ENCODE data around the gene LRPPRC.

LRPPRC gene

DNA sequence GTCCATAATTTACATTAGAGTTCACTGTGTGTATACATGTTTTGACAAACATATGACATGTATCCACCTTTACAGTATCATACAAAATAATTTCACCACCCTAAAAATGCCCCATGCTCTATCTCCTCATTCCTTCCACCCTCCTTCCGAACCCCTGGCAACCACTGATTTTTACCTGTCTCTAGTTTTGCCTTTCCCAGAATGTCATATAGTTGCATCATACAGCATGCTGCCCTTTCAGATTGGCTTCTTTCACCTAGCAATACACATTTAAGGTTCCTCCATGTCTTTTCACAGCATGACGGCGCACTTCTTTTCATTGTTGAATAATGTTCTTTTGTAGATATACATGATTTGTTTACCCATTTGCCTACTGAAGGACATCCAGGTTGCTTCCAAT, 10.4 kb downstream of the LRPPRC start:
- Histone ChIP-seq H3F3A (ENCODE audit: insufficient read depth) (peaks cover 5% of the 10 kb centered on the region; the same call in 1 of the 2 replicates), H3K36me3 (ENCODE audit: low read length) (peaks cover 23% of the 10 kb centered on the region; the same call in 1 of the 2 replicates), H2AFZ (ENCODE audit: low read depth, low read length, severe bottlenecking) (no peak overlapping the region), H4K20me1 (ENCODE audit: low read depth, low read length) (peaks cover 37% of the 10 kb centered on the region), H3K9ac (ENCODE audit: low read length) (no peak overlapping the region), H3K27ac (ENCODE audit: low read depth, low read length) (no peak overlapping the region), H3K9me2 (replicated peaks; ENCODE audit: insufficient read depth, low read length) (no peaks in the 10 kb centered on the region), H3K4me2 (ENCODE audit: low read depth, low read length, poor library complexity, severe bottlenecking) (no peak overlapping the region), H3K9me3 (ENCODE audit: insufficient read depth, low read length) (no peaks in the 10 kb centered on the region), H3K79me2 (ENCODE audit: insufficient read depth, low read length) (peaks cover 82% of the 10 kb centered on the region), H3K4me3 (ENCODE audit: insufficient read depth, low read length, poor library complexity, severe bottlenecking) (no peak overlapping the region), H3K27me3 (ENCODE audit: low read length) (no peaks in the 10 kb centered on the region)
- TF ChIP-seq, protein P1, sequence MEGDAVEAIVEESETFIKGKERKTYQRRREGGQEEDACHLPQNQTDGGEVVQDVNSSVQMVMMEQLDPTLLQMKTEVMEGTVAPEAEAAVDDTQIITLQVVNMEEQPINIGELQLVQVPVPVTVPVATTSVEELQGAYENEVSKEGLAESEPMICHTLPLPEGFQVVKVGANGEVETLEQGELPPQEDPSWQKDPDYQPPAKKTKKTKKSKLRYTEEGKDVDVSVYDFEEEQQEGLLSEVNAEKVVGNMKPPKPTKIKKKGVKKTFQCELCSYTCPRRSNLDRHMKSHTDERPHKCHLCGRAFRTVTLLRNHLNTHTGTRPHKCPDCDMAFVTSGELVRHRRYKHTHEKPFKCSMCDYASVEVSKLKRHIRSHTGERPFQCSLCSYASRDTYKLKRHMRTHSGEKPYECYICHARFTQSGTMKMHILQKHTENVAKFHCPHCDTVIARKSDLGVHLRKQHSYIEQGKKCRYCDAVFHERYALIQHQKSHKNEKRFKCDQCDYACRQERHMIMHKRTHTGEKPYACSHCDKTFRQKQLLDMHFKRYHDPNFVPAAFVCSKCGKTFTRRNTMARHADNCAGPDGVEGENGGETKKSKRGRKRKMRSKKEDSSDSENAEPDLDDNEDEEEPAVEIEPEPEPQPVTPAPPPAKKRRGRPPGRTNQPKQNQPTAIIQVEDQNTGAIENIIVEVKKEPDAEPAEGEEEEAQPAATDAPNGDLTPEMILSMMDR (IDR thresholded peaks at IDR 0.05; ENCODE audit: insufficient read depth, low read length, poor library complexity, severe bottlenecking) = no peak
- no peak for TF ChIP-seq EZH2phosphoT487 (conservative IDR thresholded peaks at IDR 0.05; ENCODE audit: low read length)

DNA sequence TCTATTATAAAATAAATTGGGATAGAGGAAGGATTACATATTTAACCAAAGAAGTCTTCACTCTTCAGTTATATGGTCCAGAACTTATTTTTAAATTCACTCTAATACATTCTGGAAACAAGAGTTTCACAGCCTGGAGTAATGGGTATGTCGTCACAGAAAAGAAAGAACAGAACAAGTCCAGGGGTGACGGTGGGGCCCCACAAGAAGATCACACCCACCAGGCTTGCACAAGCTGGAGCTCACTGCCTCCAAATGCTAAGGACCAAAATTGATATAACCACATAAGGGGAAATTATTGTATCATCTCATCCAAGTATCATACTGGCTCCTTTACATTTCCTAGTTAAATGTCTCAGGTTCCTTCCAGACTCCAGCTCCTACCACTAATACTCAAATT, 11.3 kb downstream of the LRPPRC start:
- peaks cover 26% of the 10 kb centered on the region; the same call in 1 of the 2 replicates for H3K36me3 ChIP-seq (ENCODE audit: low read length)
- H3K27ac ChIP-seq (ENCODE audit: low read depth, low read length) = no peak overlapping the region
- H4K20me1 ChIP-seq (ENCODE audit: low read depth, low read length) = peaks cover 36% of the 10 kb centered on the region

DNA sequence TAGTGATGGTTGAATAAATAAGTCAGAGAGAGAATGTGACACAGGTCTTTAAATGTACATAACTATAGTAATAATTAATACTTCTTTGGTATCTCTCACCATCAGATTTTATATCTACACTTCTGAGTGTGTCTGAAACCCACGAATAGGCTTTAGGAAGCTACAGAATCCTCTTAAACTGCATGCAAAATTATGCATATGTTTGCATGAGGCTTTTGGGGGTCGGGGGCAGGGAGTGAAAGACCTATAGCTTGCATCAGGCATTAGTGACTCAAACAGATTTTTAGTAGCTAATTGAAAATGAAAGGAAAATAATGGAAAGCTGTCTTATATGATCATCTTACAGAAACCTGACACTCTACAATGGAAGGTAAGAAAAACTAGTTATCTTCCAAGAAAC, 14.9 kb downstream of the LRPPRC start:
- Histone ChIP-seq H3K79me2 (ENCODE audit: insufficient read depth, low read length) (peaks cover 38% of the 10 kb centered on the region), H2AFZ (ENCODE audit: low read depth, low read length, severe bottlenecking) (no peak overlapping the region), H3K4me3 (ENCODE audit: insufficient read depth, low read length, poor library complexity, severe bottlenecking) (no peak overlapping the region), H3K27me3 (ENCODE audit: low read length) (no peaks in the 10 kb centered on the region), H3K27ac (ENCODE audit: low read depth, low read length) (no peak overlapping the region), H3K36me3 (ENCODE audit: low read length) (peaks cover 52% of the 10 kb centered on the region), H3K9ac (ENCODE audit: low read length) (no peak overlapping the region), H3F3A (ENCODE audit: insufficient read depth) (peaks cover 5% of the 10 kb centered on the region; the same call in 1 of the 2 replicates), H3K9me2 (replicated peaks; ENCODE audit: insufficient read depth, low read length) (no peaks in the 10 kb centered on the region), H4K20me1 (ENCODE audit: low read depth, low read length) (peaks cover 32% of the 10 kb centered on the region), H3K4me2 (ENCODE audit: low read depth, low read length, poor library complexity, severe bottlenecking) (no peak overlapping the region), H3K9me3 (ENCODE audit: insufficient read depth, low read length) (no peaks in the 10 kb centered on the region)
- no peak for TF ChIP-seq EZH2phosphoT487 (conservative IDR thresholded peaks at IDR 0.05; ENCODE audit: low read length)
- TF ChIP-seq, protein P1 (IDR thresholded peaks at IDR 0.05; ENCODE audit: insufficient read depth, low read length, poor library complexity, severe bottlenecking) = no peak

More for the DNA sequence above, 11.3 kb downstream of the LRPPRC start:
- peaks cover 74% of the 10 kb centered on the region for H3K79me2 ChIP-seq (ENCODE audit: insufficient read depth, low read length)
- H2AFZ ChIP-seq (ENCODE audit: low read depth, low read length, severe bottlenecking) = no peak overlapping the region
- peaks cover 5% of the 10 kb centered on the region; the same call in 1 of the 2 replicates for H3F3A ChIP-seq (ENCODE audit: insufficient read depth)
- H3K4me3 ChIP-seq (ENCODE audit: insufficient read depth, low read length, poor library complexity, severe bottlenecking) = no peak overlapping the region
- H3K9ac ChIP-seq (ENCODE audit: low read length) = no peak overlapping the region
- H3K27me3 ChIP-seq (ENCODE audit: low read length) = no peaks in the 10 kb centered on the region
- no peak for TF ChIP-seq EZH2phosphoT487 (conservative IDR thresholded peaks at IDR 0.05; ENCODE audit: low read length)
- TF ChIP-seq, protein P1 (IDR thresholded peaks at IDR 0.05; ENCODE audit: insufficient read depth, low read length, poor library complexity, severe bottlenecking) = no peak
- H3K4me2 ChIP-seq (ENCODE audit: low read depth, low read length, poor library complexity, severe bottlenecking) = no peak overlapping the region
- no peaks in the 10 kb centered on the region for H3K9me2 ChIP-seq (replicated peaks; ENCODE audit: insufficient read depth, low read length)
- H3K9me3 ChIP-seq (ENCODE audit: insufficient read depth, low read length) = no peaks in the 10 kb centered on the region
